WTC11 (cell line): ENCODE data around the gene PRTN3.

Experiments
- E2F4 ChIP-seq: sonication (generic); formaldehyde crosslinking; IDR thresholded peaks from 2 replicates; pipeline ENCODE4 v1.8.1; 2022; ENCODE audit warnings: low read depth, mild to moderate bottlenecking, moderate library complexity, missing genetic modification reagents, borderline replicate concordance
- MYBL2 ChIP-seq: sonication (generic); formaldehyde crosslinking; IDR thresholded peaks from 2 replicates; pipeline ENCODE4 v1.8.1; 2023; ENCODE audit warnings: mild to moderate bottlenecking, moderate library complexity, missing genetic modification reagents
- TCF7 ChIP-seq: sonication (generic); formaldehyde crosslinking; IDR thresholded peaks from 2 replicates; pipeline ENCODE4 v1.8.0; 2022; ENCODE audit warnings: mild to moderate bottlenecking, low read depth, missing genetic modification reagents, moderate library complexity
- TEAD4 ChIP-seq: sonication (generic); formaldehyde crosslinking; IDR thresholded peaks from 2 replicates; pipeline ENCODE4 v1.8.0; 2022; ENCODE audit warnings: mild to moderate bottlenecking, missing genetic modification reagents
- TF ChIP-seq, protein P1 (sequence below): sonication (generic); formaldehyde crosslinking; IDR thresholded peaks from 2 replicates; pipeline ENCODE4 v1.8.1; 2023; ENCODE audit warnings: mild to moderate bottlenecking, missing genetic modification reagents, moderate library complexity
- TF ChIP-seq, protein P2 (sequence below): fragments of 200-600 bp; IDR thresholded peaks from 2 replicates; pipeline ENCODE4 v1.8.0; 2022; ENCODE audit warnings: antibody characterized with exemption
- TF ChIP-seq, protein P3 (sequence below): sonication (generic); formaldehyde crosslinking; IDR thresholded peaks from 2 replicates; pipeline ENCODE4 v1.8.1; 2022; ENCODE audit warnings: mild to moderate bottlenecking, missing genetic modification reagents, moderate library complexity, borderline replicate concordance
- TF ChIP-seq, protein P4 (sequence below): sonication (generic); formaldehyde crosslinking; IDR thresholded peaks from 2 replicates; pipeline ENCODE4 v1.8.0; 2022; ENCODE audit warnings: mild to moderate bottlenecking, missing genetic modification reagents
- TF ChIP-seq, protein P5 (sequence below): sonication (generic); formaldehyde crosslinking; conservative IDR thresholded peaks from 2 replicates; pipeline ENCODE4 v1.8.1; 2022; ENCODE audit warnings: mild to moderate bottlenecking, missing genetic modification reagents

DNA sequence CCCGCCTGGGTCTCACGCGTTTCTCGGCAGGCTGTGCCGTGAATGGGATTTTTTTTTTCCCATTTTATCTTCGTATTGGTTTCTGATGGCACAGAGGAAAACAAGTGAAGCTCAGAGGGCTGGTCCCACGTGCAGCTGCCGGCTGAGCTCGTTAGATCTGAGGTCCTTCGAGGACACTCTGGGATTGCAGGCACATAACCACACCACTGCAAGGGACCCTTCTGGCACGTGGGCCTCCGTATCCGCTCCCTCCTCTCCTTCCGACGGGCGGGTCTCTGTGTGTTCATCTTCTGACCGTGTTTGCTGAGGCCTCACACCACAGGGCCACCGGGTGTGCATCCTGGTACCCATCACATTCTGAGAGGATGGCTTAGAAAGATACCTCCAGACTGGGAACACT, 35.3 kb downstream of the PRTN3 start:
- TF ChIP-seq, protein P1, sequence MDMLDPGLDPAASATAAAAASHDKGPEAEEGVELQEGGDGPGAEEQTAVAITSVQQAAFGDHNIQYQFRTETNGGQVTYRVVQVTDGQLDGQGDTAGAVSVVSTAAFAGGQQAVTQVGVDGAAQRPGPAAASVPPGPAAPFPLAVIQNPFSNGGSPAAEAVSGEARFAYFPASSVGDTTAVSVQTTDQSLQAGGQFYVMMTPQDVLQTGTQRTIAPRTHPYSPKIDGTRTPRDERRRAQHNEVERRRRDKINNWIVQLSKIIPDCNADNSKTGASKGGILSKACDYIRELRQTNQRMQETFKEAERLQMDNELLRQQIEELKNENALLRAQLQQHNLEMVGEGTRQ (CRISPR knock-in tag) = no peak
- TF ChIP-seq, protein P2, sequence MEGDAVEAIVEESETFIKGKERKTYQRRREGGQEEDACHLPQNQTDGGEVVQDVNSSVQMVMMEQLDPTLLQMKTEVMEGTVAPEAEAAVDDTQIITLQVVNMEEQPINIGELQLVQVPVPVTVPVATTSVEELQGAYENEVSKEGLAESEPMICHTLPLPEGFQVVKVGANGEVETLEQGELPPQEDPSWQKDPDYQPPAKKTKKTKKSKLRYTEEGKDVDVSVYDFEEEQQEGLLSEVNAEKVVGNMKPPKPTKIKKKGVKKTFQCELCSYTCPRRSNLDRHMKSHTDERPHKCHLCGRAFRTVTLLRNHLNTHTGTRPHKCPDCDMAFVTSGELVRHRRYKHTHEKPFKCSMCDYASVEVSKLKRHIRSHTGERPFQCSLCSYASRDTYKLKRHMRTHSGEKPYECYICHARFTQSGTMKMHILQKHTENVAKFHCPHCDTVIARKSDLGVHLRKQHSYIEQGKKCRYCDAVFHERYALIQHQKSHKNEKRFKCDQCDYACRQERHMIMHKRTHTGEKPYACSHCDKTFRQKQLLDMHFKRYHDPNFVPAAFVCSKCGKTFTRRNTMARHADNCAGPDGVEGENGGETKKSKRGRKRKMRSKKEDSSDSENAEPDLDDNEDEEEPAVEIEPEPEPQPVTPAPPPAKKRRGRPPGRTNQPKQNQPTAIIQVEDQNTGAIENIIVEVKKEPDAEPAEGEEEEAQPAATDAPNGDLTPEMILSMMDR = no peak
- TF ChIP-seq MYBL2 = no peak
- TF ChIP-seq TCF7 (CRISPR knock-in tag) = no peak
- TF ChIP-seq, protein P3, sequence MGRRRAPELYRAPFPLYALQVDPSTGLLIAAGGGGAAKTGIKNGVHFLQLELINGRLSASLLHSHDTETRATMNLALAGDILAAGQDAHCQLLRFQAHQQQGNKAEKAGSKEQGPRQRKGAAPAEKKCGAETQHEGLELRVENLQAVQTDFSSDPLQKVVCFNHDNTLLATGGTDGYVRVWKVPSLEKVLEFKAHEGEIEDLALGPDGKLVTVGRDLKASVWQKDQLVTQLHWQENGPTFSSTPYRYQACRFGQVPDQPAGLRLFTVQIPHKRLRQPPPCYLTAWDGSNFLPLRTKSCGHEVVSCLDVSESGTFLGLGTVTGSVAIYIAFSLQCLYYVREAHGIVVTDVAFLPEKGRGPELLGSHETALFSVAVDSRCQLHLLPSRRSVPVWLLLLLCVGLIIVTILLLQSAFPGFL (CRISPR knock-in tag) = no peak
- no peak for TF ChIP-seq E2F4 (CRISPR knock-in tag)
- TF ChIP-seq, protein P4, sequence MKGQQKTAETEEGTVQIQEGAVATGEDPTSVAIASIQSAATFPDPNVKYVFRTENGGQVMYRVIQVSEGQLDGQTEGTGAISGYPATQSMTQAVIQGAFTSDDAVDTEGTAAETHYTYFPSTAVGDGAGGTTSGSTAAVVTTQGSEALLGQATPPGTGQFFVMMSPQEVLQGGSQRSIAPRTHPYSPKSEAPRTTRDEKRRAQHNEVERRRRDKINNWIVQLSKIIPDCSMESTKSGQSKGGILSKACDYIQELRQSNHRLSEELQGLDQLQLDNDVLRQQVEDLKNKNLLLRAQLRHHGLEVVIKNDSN (CRISPR knock-in tag) = no peak
- TF ChIP-seq, protein P5, sequence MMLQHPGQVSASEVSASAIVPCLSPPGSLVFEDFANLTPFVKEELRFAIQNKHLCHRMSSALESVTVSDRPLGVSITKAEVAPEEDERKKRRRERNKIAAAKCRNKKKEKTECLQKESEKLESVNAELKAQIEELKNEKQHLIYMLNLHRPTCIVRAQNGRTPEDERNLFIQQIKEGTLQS = no peak
- TF ChIP-seq TEAD4 (CRISPR knock-in tag) = no peak
